K562 (cell line): Measurements from ENCODE around the gene PRKACB. TPM values are rescaled to one million over a fixed set of nuclear protein-coding genes. Genes with fewer than 3 reads are reported as not detected.

Experiments
- DDX20 ChIP-seq: fragments of 450-650 bp; IDR thresholded peaks from 2 replicates; pipeline ENCODE4 v1.6.1; 2016; ENCODE audit warnings: missing genetic modification characterization, low read depth, mild to moderate bottlenecking, missing compliant biosample characterization, moderate library complexity
- ETV1 ChIP-seq: fragments of 450-650 bp; conservative IDR thresholded peaks from 2 replicates; pipeline ENCODE4 v1.6.1; 2016; ENCODE audit warnings: missing genetic modification characterization, control low read depth, low read depth, missing compliant biosample characterization
- FOXK2 ChIP-seq, 2 experiments: fragments of 450-650 bp; IDR thresholded peaks in 1 of 2; conservative IDR thresholded peaks in 1 of 2; 2 replicates each; pipeline ENCODE4 v1.6.1; 2016; ENCODE audit warnings: low read depth in 2 of 2, mild to moderate bottlenecking in 1 of 2
- FOXP1 ChIP-seq: sonication (generic); formaldehyde crosslinking; IDR thresholded peaks from 2 replicates; pipeline ENCODE4 v1.8.0; 2022; ENCODE audit warnings: mild to moderate bottlenecking, missing genetic modification reagents
- GMEB1 ChIP-seq: fragments of 250-450 bp; sonication (Bioruptor Pico); IDR thresholded peaks from 2 replicates; pipeline ENCODE4 v1.4.0; 2020; ENCODE audit warnings: mild to moderate bottlenecking
- HNRNPH1 ChIP-seq: fragments of 200-400 bp; formaldehyde crosslinking; optimal IDR thresholded peaks from 2 replicates; pipeline ENCODE3; 2017; ENCODE audit warnings: low read depth, mild to moderate bottlenecking, low read length, moderate library complexity
- MCM3 ChIP-seq: fragments of 450-650 bp; IDR thresholded peaks from 2 replicates; pipeline ENCODE4 v1.6.1; 2016
- NR4A1 ChIP-seq, 2 experiments: fragments of 250-450 bp in 1 of 2; fragments of 450-650 bp in 1 of 2; sonication (Bioruptor Pico) in 1 of 2; IDR thresholded peaks; 2 replicates each; pipeline versions ENCODE4 v1.4.0 to v1.6.1; 2016 to 2020; ENCODE audit warnings: mild to moderate bottlenecking in 2 of 2, missing compliant biosample characterization in 1 of 2, missing genetic modification characterization in 1 of 2, moderate library complexity in 1 of 2
- SNIP1 ChIP-seq: fragments of 450-650 bp; IDR thresholded peaks from 2 replicates; pipeline ENCODE4 v1.7.1; 2017; ENCODE audit warnings: low read depth, mild to moderate bottlenecking
- TAF9B ChIP-seq: fragments of 450-650 bp; IDR thresholded peaks from 2 replicates; pipeline ENCODE4 v1.6.1; 2018; ENCODE audit warnings: mild to moderate bottlenecking; ENCODE audit not compliant: partially characterized antibody
- TBL1XR1 ChIP-seq, 2 experiments: IDR thresholded peaks; 2 replicates each; pipeline ENCODE4 v1.6.1; 2012; ENCODE audit warnings: improper control_type of control experiment in 2 of 2, low read length in 2 of 2, mild to moderate bottlenecking in 1 of 2
- WHSC1 ChIP-seq: IDR thresholded peaks from one replicate; pipeline ENCODE4 v1.6.1; 2012; ENCODE audit warnings: low read length, control low read depth, inconsistent platforms
- ZBTB49 ChIP-seq: sonication (generic); formaldehyde crosslinking; IDR thresholded peaks from 2 replicates; pipeline ENCODE4 v1.8.0; 2022; ENCODE audit warnings: missing genetic modification reagents, mild to moderate bottlenecking, borderline replicate concordance
- ZBTB7A ChIP-seq: IDR thresholded peaks from 2 replicates; pipeline ENCODE4 v1.6.1; 2011; ENCODE audit warnings: low read depth, mild to moderate bottlenecking, low read length, moderate library complexity, borderline replicate concordance; ENCODE audit not compliant: control insufficient read depth
- ZNF444 ChIP-seq: fragments of 250-450 bp; sonication (Bioruptor Pico); IDR thresholded peaks from 2 replicates; pipeline ENCODE4 v1.4.0; 2020; ENCODE audit warnings: mild to moderate bottlenecking, moderate library complexity
- polyA plus RNA-seq, 8 experiments: library from polyadenylated mRNA; depleted of rRNA in 4 of 8; stranded (reverse) in 5 of 8; unstranded in 3 of 8; fragments of >200 nt; fragmentation: Nextera tagmentation in 2 of 8; fragmentation: Illumina TruSeq in 1 of 8; extraction: Ambion mirVana in 2 of 8; extraction: Trizol in 1 of 8; gene quantifications; 2 replicates each; pipeline versions ENCODE4 v1.2.1 to v1.2.3, GENCODE V29; 2011 to 2014; ENCODE audit warnings: inconsistent platforms in 1 of 8, missing spikeins in 1 of 8
- total RNA-seq, 7 experiments: library from RNA; depleted of rRNA in 6 of 7; stranded (reverse); fragments of >200 nt in 6 of 7; fragmentation: Illumina TruSeq in 2 of 7; extraction: Trizol in 2 of 7; gene quantifications; 2 replicates each; pipeline versions ENCODE4 v1.2.1 to v1.2.3, GENCODE V29; 2011 to 2021; ENCODE audit warnings: low replicate concordance in 1 of 7

PRKACB gene
- total and polyA plus RNA-seq, 9 of the 15 experiments (the other 6 are each of a cell fraction or from before 2014, with no cell fraction given): 1.1 to 5.2 (median 2.8) TPM

GRCh38 chr1:84117868-84118267, 26.2 kb upstream of the PRKACB start (continued):
- TF ChIP-seq MCM3 (no peak), HNRNPH1 (no peak), SNIP1 (no peak), TAF9B (no peak), ZNF444 (CRISPR knock-in tag) (no peak), GMEB1 (CRISPR knock-in tag) (no peak), NR4A1 (CRISPR knock-in tag; IDR thresholded peaks at IDR 0.05) (no peak), NR4A1 (tag; IDR thresholded peaks at IDR 0.05) (peak; percentile 66; the same call in 1 of the 2 replicates), DDX20 (tag) (0 out of 2 replicates have a peak, but pooled peaks have one; percentile 31), ETV1 (no peak), FOXP1 (CRISPR knock-in tag) (no peak), WHSC1 (no peak), ZBTB49 (CRISPR knock-in tag) (no peak), ZBTB7A (no peak), FOXK2 (conservative IDR thresholded peaks at IDR 0.05 in 1 of 2, IDR thresholded peaks at IDR 0.05 in 1 of 2; ENCODE audit: low read depth in 2 of 2) (no peak), TBL1XR1 (IDR thresholded peaks at IDR 0.05; ENCODE audit: low read length in 2 of 2) (no peak)
